ENCODE measurements around the gene NRIP1. TPM values are rescaled to one million over a fixed set of nuclear protein-coding genes. Genes with fewer than 3 reads are reported as not detected.

The NRIP1 gene
- total and polyA plus RNA-seq, 2 of the 8 experiments (the other 6 are each of a cell fraction or from before 2014, with no cell fraction given), result 1.5 to 9.3 TPM

GRCh38 chr21:15108801-15109200 lies 44.0 kb upstream of the NRIP1 start:
- no peak overlapping the region for H2AFZ ChIP-seq (ENCODE audit: low read length)
- CTCF ChIA-PET (ENCODE audit: partially characterized antibody), result interaction anchor here (1.1 to 1.2 kb wide), 2 partner anchors 10 to 376 kb away, joined by 3 to 4 read pairs; no protein-coding TSS in a partner anchor
- H3K9ac ChIP-seq (replicated peaks in 1 of 4; ENCODE audit: extremely low read depth in 1 of 4, low read depth in 3 of 4, low read length in 3 of 4), result no peak overlapping the region
- no peaks in the 10 kb centered on the region for H3K36me3 ChIP-seq (ENCODE audit: control insufficient read depth in 2 of 4, insufficient read depth in 4 of 4, low read length in 3 of 4)
- H3K56ac ChIP-seq (replicated peaks; ENCODE audit: insufficient read length, low read depth, low read length), result no peak overlapping the region
- no peak for FAIRE-seq
- no peaks in the 10 kb centered on the region for H3K4me1 ChIP-seq (replicated peaks in 1 of 4; ENCODE audit: control insufficient read depth in 3 of 4, insufficient read depth in 4 of 4, low read length in 3 of 4)
- no peaks in the 10 kb centered on the region for H3K79me1 ChIP-seq (ENCODE audit: low read depth, low read length)
- H2AK5ac ChIP-seq (ENCODE audit: low read depth, low read length), result no peak overlapping the region
- no peak overlapping the region for H4K5ac ChIP-seq (ENCODE audit: insufficient read length, low read depth, low read length)
- no peak for DNase-seq (ENCODE audit: low read depth in 1 of 2, low spot score in 2 of 2)
- no peaks in the 10 kb centered on the region for H4K20me1 ChIP-seq (replicated peaks in 1 of 2; ENCODE audit: control insufficient read depth in 1 of 2, insufficient read depth in 2 of 2, low read length in 2 of 2)
- no peaks in the 10 kb centered on the region for H3K27me3 ChIP-seq (replicated peaks in 1 of 4; ENCODE audit: control insufficient read depth in 3 of 4, extremely low read depth in 1 of 4, insufficient read depth in 3 of 4, low read length in 3 of 4)
- H3K9me3 ChIP-seq (ENCODE audit: insufficient read depth in 2 of 2, low read depth in 1 of 2, low read length in 1 of 2), result no peaks in the 10 kb centered on the region
- H2BK5ac ChIP-seq (ENCODE audit: low read depth, low read length), result no peak overlapping the region
- no peak overlapping the region for H2BK120ac ChIP-seq (replicated peaks; ENCODE audit: low read depth, low read length)
- H3K4ac ChIP-seq (replicated peaks; ENCODE audit: insufficient read length, low read depth, low read length), result no peak overlapping the region
- H2BK12ac ChIP-seq (ENCODE audit: low read depth, low read length), result no peak overlapping the region
- H3K23me2 ChIP-seq (ENCODE audit: low read depth, low read length), result no peaks in the 10 kb centered on the region; the same call in 1 of the 2 replicates
- H3K14ac ChIP-seq (ENCODE audit: insufficient read length), result no peak overlapping the region
- WGBS, 2 experiments (ENCODE audit: extremely low coverage in 1 of 2, insufficient coverage in 1 of 2, insufficient read length in 1 of 2, insufficient replicate concordance in 2 of 2, low coverage in 1 of 2, low lambda C conversion rate in 2 of 2, missing lambda C conversion rate in 1 of 2), result 84% methylated on average over 2 of the region's 2 CpGs; no CpG with 5 or more reads in 1 of the 2 experiments
- POLR2A ChIA-PET (ENCODE audit: partially characterized antibody), result no interaction called here
- H3K23ac ChIP-seq (ENCODE audit: insufficient read length), result no peak overlapping the region
- no peak overlapping the region for H3K18ac ChIP-seq (ENCODE audit: extremely low read depth, low read length)
- H4K91ac ChIP-seq (replicated peaks; ENCODE audit: insufficient read length, low read length), result no peak overlapping the region
- H3K27ac ChIP-seq (ENCODE audit: low read depth, low read length), result no peak overlapping the region
- H2BK20ac ChIP-seq (ENCODE audit: low read length), result no peak overlapping the region
- no peak overlapping the region for H3K4me3 ChIP-seq (ENCODE audit: extremely low read depth in 1 of 4, insufficient read depth in 2 of 4, low read depth in 3 of 4, low read length in 4 of 4)
- H3K79me2 ChIP-seq (ENCODE audit: control insufficient read depth in 1 of 2, insufficient read depth in 2 of 2, low read length in 2 of 2), result no peaks in the 10 kb centered on the region
- H3K4me2 ChIP-seq (ENCODE audit: insufficient read depth in 1 of 2, low read depth in 2 of 2, low read length in 2 of 2), result no peak overlapping the region
- H2BK15ac ChIP-seq (ENCODE audit: low read length), result no peak overlapping the region
- no peak overlapping the region for H4K8ac ChIP-seq (ENCODE audit: extremely low read depth, insufficient read depth, low read length)
- TF ChIP-seq KDM4A (IDR thresholded peaks at IDR 0.05; ENCODE audit: low read depth, low read length, severe bottlenecking) (no peak), TAF1 (IDR thresholded peaks at IDR 0.05; ENCODE audit: low read depth, low read length) (no peak), CHD1 (IDR thresholded peaks at IDR 0.05; ENCODE audit: low read depth, low read length) (no peak), EZH2 (IDR thresholded peaks at IDR 0.05; ENCODE audit: low read depth, low read length, severe bottlenecking) (no peak), CBX5 (IDR thresholded peaks at IDR 0.05; ENCODE audit: low read depth, low read length) (no peak), MAFK (IDR thresholded peaks at IDR 0.05; ENCODE audit: low read depth, low read length) (no peak), GABPA (IDR thresholded peaks at IDR 0.05; ENCODE audit: borderline replicate concordance, insufficient read depth, low read length) (no peak), SIN3A (conservative IDR thresholded peaks at IDR 0.05 in 1 of 2, IDR thresholded peaks at IDR 0.05 in 1 of 2; ENCODE audit: low read depth in 1 of 2, low read length in 2 of 2) (no peak), BCL11A (IDR thresholded peaks at IDR 0.05; ENCODE audit: low read depth in 2 of 2, low read length in 2 of 2) (no peak), SP2 (IDR thresholded peaks at IDR 0.05; ENCODE audit: low read length) (no peak), CBX8 (IDR thresholded peaks at IDR 0.05; ENCODE audit: borderline replicate concordance, low read depth, low read length) (no peak), BRCA1 (IDR thresholded peaks at IDR 0.05; ENCODE audit: low read depth, low read length) (no peak), ATF2 (IDR thresholded peaks at IDR 0.05; ENCODE audit: low read length) (no peak)
